HG03342 (cell line): Measurements from ENCODE around the gene KDM2B.
A peak's percentile ranks its signal among the peaks of the same experiment; 100 is the strongest.

Experiments used
- ATAC-seq: cut with Tn5 transposase; IDR thresholded peaks from one replicate; pipeline ENCODE4 v1.9.1; 2021; ENCODE audit warnings: mild to moderate bottlenecking, moderate library complexity; ENCODE audit not compliant: unreplicated experiment

KDM2B gene

GRCh38 chr12:121466794-121467637, 113.8 kb downstream of the KDM2B start:
- ATAC-seq = peak; percentile 90

GRCh38 chr12:121465921-121466793, 114.7 kb downstream of the KDM2B start:
- peak; percentile 7 for ATAC-seq

GRCh38 chr12:121464331-121464730, 116.5 kb downstream of the KDM2B start:
- no peak for ATAC-seq

- no peak for ATAC-seq
Observed at GRCh38 chr12:121461048-121461447, 119.8 kb downstream of the KDM2B start.

DNA sequence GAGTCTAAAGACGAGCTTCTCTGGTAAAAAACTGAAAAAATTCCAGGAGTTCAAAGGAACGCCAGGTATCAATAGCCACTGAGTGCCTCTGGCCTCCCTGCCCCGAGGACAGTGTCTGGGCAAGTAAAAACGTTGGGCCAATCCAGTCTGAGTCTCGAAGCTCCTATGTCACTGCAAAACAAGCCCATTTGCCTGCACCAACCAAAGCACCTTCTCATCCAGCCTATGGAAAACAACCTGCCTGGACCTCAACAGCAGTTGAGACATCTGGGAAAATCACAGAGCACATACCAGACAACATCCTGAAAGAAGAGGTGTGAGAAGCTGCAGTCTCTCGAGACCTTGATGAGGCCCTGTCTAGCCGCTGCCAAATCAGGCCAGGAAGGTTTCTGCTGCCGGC, 124.3 kb downstream of the KDM2B start:
- no peak for ATAC-seq

DNA sequence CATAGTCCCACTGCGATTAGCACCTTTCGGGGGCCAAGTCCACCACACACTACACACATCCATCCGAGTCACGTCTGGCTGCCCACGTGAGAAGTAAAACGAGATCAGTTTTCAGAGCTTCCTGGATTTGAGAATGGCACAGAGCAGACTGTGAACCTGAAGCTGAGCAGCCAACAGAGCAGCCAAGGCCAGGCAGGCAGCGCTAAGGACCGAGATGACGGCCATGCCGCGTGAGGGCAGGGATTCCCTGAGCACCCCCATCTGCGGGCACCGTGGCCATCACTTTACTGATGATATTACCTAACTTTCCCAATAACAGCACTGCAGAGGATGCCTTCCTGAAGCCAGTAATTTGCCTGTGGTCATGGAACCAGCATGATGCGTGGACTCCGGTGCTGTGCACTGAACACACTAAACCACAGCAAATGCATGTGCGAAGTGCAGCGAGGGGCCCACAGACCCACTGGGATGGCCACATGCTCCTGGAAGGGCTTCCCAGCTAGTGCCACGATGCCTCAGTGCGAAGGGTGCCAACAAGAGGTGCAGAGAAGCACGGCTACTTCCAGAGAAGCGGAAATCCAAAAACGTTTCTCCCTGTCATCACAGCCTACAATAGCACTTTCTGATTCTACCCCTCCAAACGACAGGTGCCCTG, 124.9 kb downstream of the KDM2B start:
- no peak for ATAC-seq

DNA sequence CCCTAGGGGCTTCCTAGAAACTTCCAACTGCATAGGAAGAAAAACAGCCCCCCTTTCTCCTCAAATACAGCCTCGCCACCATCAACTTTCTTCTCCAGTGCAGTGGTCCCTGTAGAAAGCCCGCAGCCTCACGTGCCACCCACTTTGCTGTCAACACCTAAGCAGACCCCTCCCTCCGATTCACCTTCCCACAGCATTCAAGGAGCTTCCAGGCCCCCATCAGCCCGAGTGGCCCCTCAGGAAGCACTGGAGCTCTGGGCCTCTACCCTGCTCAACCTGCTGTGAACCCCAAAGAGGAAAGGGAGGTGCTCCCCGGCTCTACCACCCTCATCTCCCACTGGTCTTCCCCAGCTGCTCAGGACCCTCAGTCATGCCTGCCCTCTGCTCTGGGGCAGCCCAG, 125.9 kb downstream of the KDM2B start:
- ATAC-seq = no peak

DNA sequence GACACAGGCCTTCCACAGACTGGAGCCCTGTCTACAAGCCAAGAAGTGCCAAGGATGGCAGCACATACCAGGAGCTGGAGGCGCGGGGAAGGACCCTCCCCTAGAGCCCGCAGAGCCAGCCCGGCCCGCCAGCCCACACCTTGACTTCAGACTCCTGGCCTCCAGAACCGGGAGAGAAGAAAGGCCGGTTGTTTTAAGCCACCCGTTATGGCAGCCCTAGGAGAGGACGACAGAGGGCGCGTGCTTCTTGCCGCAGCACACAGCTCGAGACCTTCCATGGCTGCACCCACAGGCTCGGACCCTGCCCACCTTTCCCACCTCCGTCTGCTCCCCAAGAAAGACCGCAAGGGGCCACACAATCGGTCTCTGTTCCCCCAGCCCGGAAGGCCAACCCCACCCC, 127.2 kb downstream of the KDM2B start:
- ATAC-seq = no peak

- no peak for ATAC-seq
Observed at GRCh38 chr12:121452985-121453360, 127.8 kb downstream of the KDM2B start.

DNA sequence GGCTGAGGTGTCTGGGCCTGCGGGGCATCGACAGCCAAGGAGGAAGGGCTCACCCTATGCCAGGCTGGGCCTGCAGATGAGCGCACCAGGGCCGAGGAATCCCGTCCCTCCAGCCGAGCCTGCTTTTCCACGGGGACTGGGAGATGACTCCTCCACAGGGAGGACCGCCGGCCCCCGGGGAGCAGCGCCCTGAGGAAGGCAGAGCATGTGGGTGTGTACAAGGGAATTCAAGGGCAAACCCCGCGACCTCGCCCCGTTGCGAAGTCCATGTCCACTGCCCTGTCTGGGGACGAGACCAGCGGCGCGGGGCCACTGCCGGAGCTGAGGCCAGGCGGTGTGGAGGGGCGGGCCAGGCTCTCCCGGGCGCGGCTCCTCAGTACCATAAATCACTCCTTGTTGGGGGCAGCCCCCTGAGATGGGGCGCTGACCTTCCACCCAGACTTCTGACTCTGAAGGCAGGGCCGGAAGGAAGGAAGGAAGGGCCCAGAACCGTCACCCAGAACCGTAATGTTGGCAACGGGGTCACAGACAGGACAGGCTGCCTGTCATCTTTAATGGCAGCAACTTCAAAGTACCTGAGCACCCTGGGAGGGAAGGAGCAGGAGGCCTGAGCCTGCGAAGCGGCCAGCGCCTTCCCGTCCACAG, 128.4 kb downstream of the KDM2B start:
- no peak for ATAC-seq

DNA sequence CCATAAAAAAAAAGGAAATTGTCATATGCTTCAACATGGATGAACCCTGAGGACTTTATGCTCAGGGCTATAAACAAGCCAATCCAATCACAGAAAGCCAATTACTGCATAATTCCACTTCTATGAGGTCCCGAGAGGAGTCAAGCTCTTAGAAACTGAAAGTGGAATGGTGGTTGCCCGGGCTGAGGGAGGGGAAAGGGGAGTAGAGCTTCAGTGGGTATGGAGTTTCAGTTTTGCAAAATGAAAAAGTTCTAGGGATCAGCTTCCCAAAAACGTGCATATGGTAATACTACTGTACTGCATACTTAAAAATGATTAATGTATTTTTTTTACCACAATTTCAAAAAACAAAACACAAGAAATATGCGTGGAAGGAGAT, 128.9 kb downstream of the KDM2B start:
- ATAC-seq = no peak

- ATAC-seq = no peak
Observed at GRCh38 chr12:121448771-121449315, 132.0 kb downstream of the KDM2B start.

DNA sequence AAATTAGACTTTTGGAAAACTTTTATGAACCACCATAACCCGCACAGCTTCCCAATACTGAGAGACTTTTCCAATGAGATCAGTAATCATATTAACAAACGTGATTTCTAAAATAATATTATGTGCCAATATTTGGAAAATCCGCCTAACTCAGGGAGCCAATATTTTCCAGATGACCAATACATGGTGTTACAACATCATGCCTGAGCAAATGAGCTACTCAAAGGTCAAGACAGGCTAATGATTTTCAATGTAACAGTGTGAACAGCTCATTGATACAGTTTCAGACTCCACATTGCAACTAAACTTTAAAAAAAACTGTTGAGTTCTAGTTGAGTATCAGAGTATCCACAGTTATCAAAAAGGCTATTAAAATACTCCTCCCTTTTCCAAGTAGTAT, 134.1 kb downstream of the KDM2B start:
- ATAC-seq = no peak

DNA sequence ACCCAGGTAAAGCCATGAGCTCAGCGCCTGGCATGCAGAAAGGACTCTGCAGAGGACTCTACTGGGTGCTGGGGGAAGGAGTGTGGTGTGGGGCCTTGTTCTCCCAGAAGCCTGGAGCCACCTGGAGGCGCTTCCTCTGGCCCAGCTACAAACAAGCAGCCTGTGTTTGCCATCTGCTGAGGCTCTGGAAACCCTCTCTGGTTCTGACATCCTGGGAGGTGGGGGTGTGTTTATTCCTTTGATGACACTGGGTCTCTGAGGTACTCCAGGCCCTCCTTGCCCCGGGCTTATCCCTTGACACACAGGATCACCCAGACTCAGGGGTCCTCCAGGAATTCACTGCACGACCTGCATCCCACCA, 136.0 kb downstream of the KDM2B start:
- ATAC-seq = no peak

DNA sequence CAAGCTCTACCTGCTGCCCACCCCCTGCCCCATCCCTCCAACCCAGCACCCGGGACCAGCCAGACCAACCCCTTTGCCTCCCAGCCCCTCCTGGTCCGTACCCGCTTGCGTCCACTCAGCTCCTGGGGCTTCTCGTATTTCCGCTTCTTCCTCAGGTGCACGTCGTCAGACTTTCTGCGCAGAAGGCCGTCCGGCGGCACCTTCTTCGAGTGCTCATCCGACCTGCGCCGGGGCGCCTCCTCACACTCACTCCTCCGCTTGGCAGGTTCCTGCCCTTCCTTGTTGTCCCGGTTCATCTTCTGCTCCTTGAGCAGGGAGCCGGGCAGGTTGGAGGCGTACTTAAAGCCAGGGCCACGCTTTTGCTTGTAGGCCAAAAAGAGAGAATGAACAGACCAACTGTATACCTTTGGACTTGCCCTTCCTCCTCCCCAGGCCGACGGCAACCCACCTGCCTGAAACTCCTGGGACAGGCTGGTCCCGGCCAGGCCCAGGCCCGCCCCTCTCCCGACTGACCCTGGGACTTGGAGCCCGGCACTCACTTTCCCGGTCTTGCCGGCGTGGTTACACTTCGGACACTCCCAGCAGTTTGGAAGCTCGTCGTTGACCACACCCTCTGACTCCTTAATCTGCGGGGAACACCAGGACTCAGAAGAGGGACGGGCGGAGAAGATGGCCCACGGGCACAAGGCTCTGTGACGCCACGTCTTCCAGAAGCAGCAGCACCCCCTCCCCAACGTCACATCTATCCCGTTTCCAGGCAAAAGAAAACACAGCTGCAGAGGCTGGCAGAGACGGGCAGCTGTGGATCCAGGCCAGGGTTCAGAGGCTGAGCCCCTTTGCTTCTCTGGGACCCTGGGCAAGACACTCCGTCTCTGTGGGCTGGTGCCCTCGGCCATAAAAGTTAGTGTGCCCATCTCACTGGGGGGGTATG, 136.6 kb downstream of the KDM2B start:
- no peak for ATAC-seq

DNA sequence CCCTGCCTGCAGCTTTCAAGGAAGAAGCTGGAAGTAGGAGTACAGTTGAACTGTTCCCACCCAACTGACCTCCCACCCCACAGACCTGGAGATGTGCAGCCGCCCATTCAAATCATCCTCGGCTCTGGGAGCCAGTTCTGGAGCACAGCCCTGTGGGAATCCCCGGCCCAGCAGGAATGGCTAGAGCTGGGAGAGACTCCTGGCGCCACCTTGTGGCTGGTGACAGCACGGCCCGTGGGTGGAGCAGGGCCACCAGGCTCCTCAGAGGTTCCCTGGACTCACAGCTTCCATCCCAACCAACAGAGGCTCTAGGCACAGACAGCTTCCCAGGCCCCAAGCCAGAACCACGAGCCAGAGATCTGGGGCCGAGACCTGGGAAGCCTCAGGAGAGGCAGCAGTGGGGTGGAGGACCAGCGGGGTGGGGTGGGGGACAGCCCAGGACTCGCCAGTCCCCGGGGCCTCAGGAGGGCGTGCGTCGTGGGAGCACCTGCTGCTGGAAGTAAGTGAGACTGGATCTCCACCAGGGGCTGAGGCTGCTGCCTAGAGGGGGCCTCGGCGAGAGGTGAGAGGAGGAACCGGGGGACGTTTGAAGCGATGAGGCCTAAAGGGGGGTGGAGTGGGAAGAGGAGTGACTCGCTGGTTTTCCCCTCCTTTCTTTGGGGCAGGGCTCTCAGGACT, 137.5 kb downstream of the KDM2B start:
- no peak for ATAC-seq

DNA sequence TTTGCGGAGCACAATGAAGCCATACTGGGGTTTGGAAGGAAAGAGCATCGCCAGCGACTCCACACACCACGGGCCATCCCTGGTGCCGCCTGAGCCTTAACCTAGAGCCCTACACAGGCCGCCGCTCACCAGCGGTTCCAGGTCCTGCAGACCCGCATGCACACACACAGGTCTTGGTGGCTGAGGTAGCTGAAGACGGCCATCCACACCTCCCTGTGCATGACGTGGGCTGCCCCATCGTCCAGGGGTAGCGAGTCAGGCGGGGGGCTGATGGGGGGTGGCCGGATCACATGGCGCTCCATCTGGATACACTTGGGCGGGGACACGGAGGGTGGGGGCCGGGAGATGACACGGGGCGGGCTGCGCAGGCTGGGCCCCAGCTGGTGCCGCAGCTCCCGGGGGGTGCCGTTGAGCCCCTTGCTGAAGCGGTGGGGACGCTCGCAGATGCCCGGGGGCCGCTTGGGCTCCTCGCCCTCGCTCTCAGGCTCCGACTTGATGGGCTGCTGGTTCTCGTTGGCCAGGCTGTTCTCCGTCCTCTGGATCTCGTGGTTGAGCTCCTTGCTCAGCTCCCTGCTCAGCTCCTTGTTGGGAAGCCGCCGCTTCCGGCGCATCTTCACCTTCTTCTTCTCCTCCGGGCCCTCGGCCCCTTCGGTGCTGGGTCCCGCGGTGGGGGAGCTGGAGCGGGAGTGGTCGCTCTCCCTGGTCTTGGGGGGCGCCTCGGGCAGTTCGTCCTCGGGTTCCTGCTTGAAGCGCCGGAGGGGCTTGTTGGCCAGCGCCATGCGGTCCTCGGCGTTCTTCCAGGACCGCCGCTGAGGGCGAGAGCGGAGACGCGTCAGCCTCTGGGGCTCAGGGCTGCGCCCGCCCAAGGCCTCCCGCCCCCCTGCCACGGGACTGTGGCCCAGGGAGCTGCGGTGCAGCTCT, 138.5 kb downstream of the KDM2B start:
- ATAC-seq = no peak

GRCh38 chr12:121441555-121441954, 139.3 kb downstream of the KDM2B start:
- no peak for ATAC-seq
